CD4-positive, alpha-beta T cell (primary cell): ENCODE measurements around the gene SCARB1. TPM values are rescaled to one million over a fixed set of nuclear protein-coding genes. Genes with fewer than 3 reads are reported as not detected.

Source experiments
- ATAC-seq: fragments of 200-7000 bp; cut with Tn5 transposase; one replicate; pipeline ENCODE4 v1.10.0; 2022; ENCODE audit warnings: mild to moderate bottlenecking; ENCODE audit not compliant: poor library complexity
- CTCF ChIA-PET: fragments of 350-600 bp; sonication (Branson Sonifier 250); formaldehyde crosslinking; loops from one replicate; lab custom pipeline; 2021; ENCODE audit warnings: antibody characterized with exemption, inconsistent platforms; lab: Charles Lee
- POLR2A ChIA-PET: fragments of 350-600 bp; sonication (Branson Sonifier 250); formaldehyde crosslinking; loops from one replicate; lab custom pipeline; 2021; ENCODE audit warnings: antibody characterized with exemption, inconsistent platforms; lab: Charles Lee
- DNase-seq, 14 experiments: peaks; one replicate each; pipeline ENCODE4 v3.0.0-alpha.2; 2013 to 2020; ENCODE audit warnings: mixed read lengths in 2 of 14
- H3K27ac ChIP-seq, 2 donors: one replicate each; pipeline versions ENCODE4 v1.5.1 to v1.7.0; 2013; ENCODE audit warnings: low read length in 2 of 2, low read depth in 1 of 2, mild to moderate bottlenecking in 1 of 2
- H3K27me3 ChIP-seq, 2 experiments: 1 replicate in 1 of 2; 2 replicates in 1 of 2; pipeline versions ENCODE4 v1.6.1 to v1.7.0; 2013; ENCODE audit warnings: low read length in 2 of 2, control low read depth in 1 of 2, mild to moderate bottlenecking in 1 of 2, moderate library complexity in 1 of 2; ENCODE audit not compliant: insufficient read depth in 2 of 2, control insufficient read depth in 1 of 2
- H3K36me3 ChIP-seq: one replicate; pipeline ENCODE4 v1.6.1; 2013; ENCODE audit warnings: low read length, control low read depth; ENCODE audit not compliant: insufficient read depth
- H3K4me1 ChIP-seq: one replicate; pipeline ENCODE4 v1.6.1; 2013; ENCODE audit warnings: low read length, control low read depth; ENCODE audit not compliant: insufficient read depth
- H3K4me3 ChIP-seq: one replicate; pipeline ENCODE4 v1.5.1; 2013; ENCODE audit warnings: mild to moderate bottlenecking, low read length, moderate library complexity
- H3K9me3 ChIP-seq, 2 experiments: 1 replicate in 1 of 2; 2 replicates in 1 of 2; pipeline versions ENCODE4 v1.6.1 to v1.7.0; 2013; ENCODE audit warnings: low read length in 2 of 2, mild to moderate bottlenecking in 2 of 2, control low read depth in 1 of 2, moderate library complexity in 1 of 2; ENCODE audit not compliant: control insufficient read depth in 1 of 2, insufficient read depth in 1 of 2
- H3K27ac Mint-ChIP-seq: one replicate; pipeline ENCODE4 v1.8.0; 2020; ENCODE audit warnings: mixed read lengths
- H3K27me3 Mint-ChIP-seq: one replicate; pipeline ENCODE4 v1.8.0; 2021; ENCODE audit warnings: mixed read lengths
- H3K36me3 Mint-ChIP-seq: one replicate; pipeline ENCODE4 v1.8.0; 2021; ENCODE audit warnings: low read depth, mixed read lengths
- H3K4me1 Mint-ChIP-seq: one replicate; pipeline ENCODE4 v1.8.0; 2021; ENCODE audit warnings: low read depth, mixed read lengths
- H3K4me3 Mint-ChIP-seq: one replicate; pipeline ENCODE4 v1.8.0; 2020; ENCODE audit warnings: mild to moderate bottlenecking, mixed read lengths
- H3K9me3 Mint-ChIP-seq: one replicate; pipeline ENCODE4 v1.8.0; 2020; ENCODE audit warnings: mixed read lengths
- CTCF ChIP-seq: fragments of 200-600 bp; IDR thresholded peaks from one replicate; pipeline ENCODE4 v1.8.0; 2022; ENCODE audit warnings: antibody characterized with exemption, mild to moderate bottlenecking
- intact Hi-C, 2 experiments: fragments of 100-400 bp; cut with DNase I in 1 of 2; cut with micrococcal nuclease in 1 of 2; formaldehyde crosslinking; loops; one replicate each; pipeline versions ENCODE4 v1.15.1 to v1.9.0; 2023 to 2025; cut with DNase I, micrococcal nuclease
- total RNA-seq, 174 experiments: library from RNA in 2 of 174; stranded (reverse) in 2 of 174; gene quantifications; one replicate each; pipeline ENCODE4 v1.2.3 and lab custom pipeline; 2021 to 2026

Gene SCARB1
- total RNA-seq, 2 experiments from 2014 or later, result 2.3 to 3.7 TPM

- peaks cover 19% of the 10 kb centered on the region for H3K4me1 ChIP-seq
- POLR2A ChIA-PET, result no interaction called here
Measured at GRCh38 chr12:124769163-124769530, 94.5 kb downstream of the SCARB1 start.

GRCh38 chr12:124768452-124769162 is 95.1 kb downstream of the SCARB1 start:
- intact Hi-C loops, result loop anchor here (5.0 to 10.0 kb wide), 2 partner anchors 156 to 314 kb away; no protein-coding TSS in a partner anchor
- ATAC-seq (no peak), DNase-seq (no peak)
- no peaks in the 10 kb centered on the region for H3K9me3 Mint-ChIP-seq
- Histone ChIP-seq H3K27ac (no peak overlapping the region), H3K4me1 (peaks cover 15% of the 10 kb centered on the region), H3K27me3 (no peaks in the 10 kb centered on the region), H3K4me3 (no peak overlapping the region), H3K9me3 (peaks cover 0 to 9% of the 10 kb centered on the region in 2 experiments), H3K36me3 (no peaks in the 10 kb centered on the region)
- peaks cover 20% of the 10 kb centered on the region for H3K4me1 Mint-ChIP-seq
- peaks cover 10% of the 10 kb centered on the region for H3K27me3 Mint-ChIP-seq
- no peaks in the 10 kb centered on the region for H3K36me3 Mint-ChIP-seq
- H3K27ac Mint-ChIP-seq, result no peak overlapping the region
- ChIA-PET POLR2A (no interaction called here), CTCF (no interaction called here)
- no peak overlapping the region for H3K4me3 Mint-ChIP-seq
- no peak for TF ChIP-seq CTCF

More at GRCh38 chr12:124769163-124769530, 94.5 kb downstream of the SCARB1 start:
- H3K4me3 ChIP-seq, result no peak overlapping the region
- DNase-seq, result no peak
- intact Hi-C loops, result loop anchor here (5.0 to 10.0 kb wide), 2 partner anchors 157 to 314 kb away; no protein-coding TSS in a partner anchor
- Mint-ChIP-seq H3K4me1 (peaks cover 22% of the 10 kb centered on the region), H3K27me3 (peaks cover 10% of the 10 kb centered on the region), H3K9me3 (no peaks in the 10 kb centered on the region), H3K4me3 (no peak overlapping the region), H3K27ac (no peak overlapping the region), H3K36me3 (no peaks in the 10 kb centered on the region)
- H3K27ac ChIP-seq, result no peak overlapping the region
- H3K27me3 ChIP-seq, result no peaks in the 10 kb centered on the region
- CTCF ChIA-PET, result no interaction called here
- no peaks in the 10 kb centered on the region for H3K36me3 ChIP-seq
- no peak for ATAC-seq
- no peak for TF ChIP-seq CTCF
- H3K9me3 ChIP-seq, result peaks cover 0 to 9% of the 10 kb centered on the region in 2 experiments

GRCh38 chr12:124767066-124767821 is 96.4 kb downstream of the SCARB1 start:
- H3K9me3 Mint-ChIP-seq, result no peaks in the 10 kb centered on the region
- ChIA-PET CTCF (no interaction called here), POLR2A (no interaction called here)
- H3K4me1 Mint-ChIP-seq, result peaks cover 20% of the 10 kb centered on the region
- intact Hi-C loops, result loop anchor here (1.0 to 10.0 kb wide), 4 partner anchors 155 to 731 kb away; no protein-coding TSS in a partner anchor
- H3K27me3 Mint-ChIP-seq, result peaks cover 5% of the 10 kb centered on the region
- H3K36me3 Mint-ChIP-seq, result no peaks in the 10 kb centered on the region
- H3K9me3 ChIP-seq, result peaks cover 0 to 9% of the 10 kb centered on the region in 2 experiments
- H3K4me3 Mint-ChIP-seq, result no peak overlapping the region
- H3K4me3 ChIP-seq, result no peak overlapping the region
- DNase-seq (peak; percentile 69 to 89 (median 80)), ATAC-seq (peak; percentile 94)
- peaks cover 15% of the 10 kb centered on the region for H3K4me1 ChIP-seq
- no peaks in the 10 kb centered on the region for H3K27me3 ChIP-seq
- no peak overlapping the region for H3K27ac Mint-ChIP-seq
- TF ChIP-seq CTCF, result peak; percentile 99
- no peaks in the 10 kb centered on the region for H3K36me3 ChIP-seq
- H3K27ac ChIP-seq, result no peak overlapping the region
